HG02763 (cell line): ENCODE data around the gene PLA2G3.

ENCODE experiments used
- ATAC-seq: cut with Tn5 transposase; IDR thresholded peaks from one replicate; pipeline ENCODE4 v1.9.1; 2021; ENCODE audit warnings: mild to moderate bottlenecking, moderate library complexity; ENCODE audit not compliant: unreplicated experiment

The PLA2G3 gene

DNA sequence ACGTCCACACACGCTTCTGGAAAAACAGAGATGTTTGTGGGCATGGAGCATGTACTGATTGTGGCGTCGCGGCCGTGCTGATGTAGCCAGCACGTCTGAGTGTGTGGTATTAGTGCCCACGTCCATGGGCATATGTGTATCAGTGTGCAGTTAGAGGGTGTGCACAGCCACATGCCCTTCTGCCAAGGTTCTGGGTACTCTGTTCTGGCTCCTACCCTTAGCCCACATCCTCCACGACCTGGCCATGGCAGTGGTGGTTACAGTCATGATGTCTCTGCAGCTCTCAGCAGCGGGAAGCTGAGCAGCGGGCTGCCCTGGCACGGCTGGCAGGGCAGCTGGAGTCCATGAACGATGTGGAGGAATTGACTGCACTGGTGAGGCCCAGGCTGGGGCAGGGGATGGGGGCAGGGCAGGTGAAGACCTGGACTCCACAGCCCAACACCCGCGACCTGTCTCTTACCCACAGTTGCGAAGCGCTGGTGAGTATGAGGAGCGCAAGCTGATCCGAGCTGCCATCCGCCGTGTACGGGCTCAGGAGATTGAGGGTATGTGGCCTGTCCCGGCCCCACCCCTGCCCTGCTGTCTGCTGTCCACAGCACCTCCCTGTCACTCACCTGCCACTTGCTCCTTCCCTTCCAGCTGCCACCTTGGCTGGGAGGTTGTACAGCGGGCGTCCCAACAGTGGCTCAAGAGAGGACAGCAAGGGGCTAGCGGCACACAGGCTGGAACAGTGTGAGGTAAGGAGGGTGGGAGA, 51.9 kb downstream of the PLA2G3 start:
- ATAC-seq: no peak

DNA sequence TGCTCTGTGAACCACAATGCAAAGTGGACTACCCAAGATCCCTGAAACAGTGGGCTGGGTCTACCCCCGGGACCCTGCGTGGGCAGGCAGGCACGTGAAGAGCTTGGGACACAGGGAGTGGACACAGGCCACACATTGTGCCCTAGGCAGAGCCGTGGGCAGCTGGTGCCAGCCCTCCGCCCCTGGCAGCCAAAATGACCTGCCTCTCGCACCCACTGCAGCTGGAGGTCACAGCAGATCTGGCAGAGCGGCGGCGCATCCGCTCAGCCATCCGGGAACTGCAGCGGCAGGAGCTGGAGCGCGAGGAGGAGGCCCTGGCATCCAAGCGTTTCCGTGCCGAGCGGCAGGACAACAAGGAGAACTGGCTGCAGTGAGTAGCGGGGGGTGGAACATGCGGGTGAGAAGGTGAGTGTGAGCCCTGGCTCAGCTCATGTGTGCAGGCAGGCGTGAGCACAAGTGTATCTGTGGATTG, 52.5 kb downstream of the PLA2G3 start:
- no peak for ATAC-seq

DNA sequence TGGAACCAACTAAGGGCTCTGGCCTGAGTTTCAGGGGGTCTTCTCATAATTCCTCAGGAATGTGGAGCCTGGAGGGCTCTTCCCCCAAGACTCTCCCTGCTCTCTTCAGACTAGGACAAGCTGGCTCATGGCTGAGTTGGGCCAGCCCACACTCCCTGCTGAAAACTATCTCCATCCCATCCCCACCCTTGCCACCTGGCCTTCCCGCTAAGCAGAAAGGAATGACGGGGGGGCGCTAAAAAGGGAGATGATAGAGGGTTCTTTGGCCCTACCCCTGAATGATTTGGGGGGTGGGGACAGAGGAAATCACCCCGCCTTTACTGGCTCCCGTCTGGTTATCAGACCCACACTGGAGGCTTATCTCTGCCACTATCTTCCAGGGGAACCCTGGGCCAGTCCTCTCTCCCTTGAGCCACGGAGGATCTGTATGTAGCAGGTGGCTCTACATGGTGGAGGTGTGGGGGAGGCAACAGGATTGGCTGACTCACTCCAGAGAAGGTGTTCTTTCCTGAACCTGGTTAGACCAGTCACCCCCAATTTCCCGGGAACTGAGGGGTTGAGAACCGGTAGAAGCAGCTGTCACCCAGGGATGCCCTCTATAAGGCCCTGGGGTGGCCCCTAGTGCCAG, 53.5 kb downstream of the PLA2G3 start:
- no peak for ATAC-seq

DNA sequence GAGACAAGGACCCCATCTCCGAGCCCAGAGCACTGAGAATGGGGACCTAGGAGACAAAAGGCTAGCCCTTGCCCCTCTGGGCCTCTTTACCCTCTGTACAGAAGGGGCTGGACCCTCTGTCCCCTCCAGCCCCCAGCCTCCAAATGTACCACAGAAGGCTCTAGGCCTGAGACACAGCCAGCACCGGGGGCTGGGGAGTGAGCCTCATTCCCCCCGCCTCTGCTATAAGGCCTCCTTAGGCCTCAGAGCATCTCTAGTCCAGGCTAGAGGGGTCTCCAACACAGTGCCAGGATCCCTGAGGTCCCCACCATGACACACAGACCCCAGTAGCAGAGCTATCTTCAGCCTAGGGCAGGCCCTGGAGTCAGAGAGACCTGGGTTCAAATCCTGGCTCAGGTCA, 54.4 kb downstream of the PLA2G3 start:
- ATAC-seq: no peak

DNA sequence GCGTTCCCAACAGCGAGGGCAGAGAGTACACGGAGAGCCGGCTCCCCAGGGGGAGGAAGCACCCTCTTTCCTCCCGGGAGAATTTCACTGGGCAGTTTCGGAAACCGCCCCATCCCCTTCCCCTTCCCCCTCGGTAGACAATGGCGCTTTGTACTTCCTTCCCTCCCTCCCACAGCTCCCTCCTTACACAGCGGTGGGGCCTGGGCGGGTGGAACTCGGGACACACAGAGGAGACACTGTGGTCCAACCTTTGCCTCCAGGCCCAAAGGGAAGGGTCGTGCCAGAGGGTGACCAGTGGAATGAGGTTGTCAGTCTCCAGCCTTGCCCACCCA, 54.8 kb downstream of the PLA2G3 start:
- no peak for ATAC-seq

DNA sequence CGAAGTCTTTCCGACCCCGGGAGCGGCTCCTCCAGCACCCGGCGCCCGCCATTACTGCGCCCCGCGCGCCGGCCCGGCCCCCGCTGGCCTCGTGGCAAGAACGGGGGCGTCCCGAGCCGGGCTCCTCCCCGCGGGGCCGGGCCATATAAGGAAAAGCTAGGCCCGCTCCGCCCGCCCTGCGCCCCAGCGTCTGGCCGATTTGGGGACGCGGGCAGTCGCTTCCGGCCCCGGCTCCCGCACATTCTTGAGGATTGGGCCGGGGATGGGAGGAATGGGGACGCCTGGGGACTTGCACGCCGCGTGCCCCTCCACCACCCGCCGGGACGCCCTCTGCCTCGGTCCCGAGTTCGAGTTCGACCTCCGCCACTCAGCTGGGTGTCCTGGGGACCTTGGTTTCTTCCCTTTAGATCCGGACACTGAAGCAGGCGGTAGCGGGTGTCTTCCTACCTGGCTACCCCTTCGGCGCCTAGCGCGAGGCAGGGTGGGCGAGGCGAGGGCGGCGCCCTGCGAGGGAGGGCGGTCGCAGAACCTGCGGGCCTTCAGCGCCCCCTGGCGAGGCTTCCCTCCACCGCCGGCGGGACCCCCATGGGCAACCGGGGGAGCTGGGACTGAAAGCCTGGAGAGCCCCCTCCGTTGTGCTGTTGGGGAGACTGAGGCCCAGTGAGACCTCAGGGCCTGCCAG, 55.4 kb downstream of the PLA2G3 start:
- peak; percentile 67 for ATAC-seq
